GM19035 (cell line): ENCODE data around the gene CD300E.

Source experiments
- ATAC-seq: cut with Tn5 transposase; IDR thresholded peaks from one replicate; pipeline ENCODE4 v1.9.1; 2021; ENCODE audit not compliant: unreplicated experiment

CD300E gene, protein sequence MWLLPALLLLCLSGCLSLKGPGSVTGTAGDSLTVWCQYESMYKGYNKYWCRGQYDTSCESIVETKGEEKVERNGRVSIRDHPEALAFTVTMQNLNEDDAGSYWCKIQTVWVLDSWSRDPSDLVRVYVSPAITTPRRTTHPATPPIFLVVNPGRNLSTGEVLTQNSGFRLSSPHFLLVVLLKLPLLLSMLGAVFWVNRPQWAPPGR

DNA sequence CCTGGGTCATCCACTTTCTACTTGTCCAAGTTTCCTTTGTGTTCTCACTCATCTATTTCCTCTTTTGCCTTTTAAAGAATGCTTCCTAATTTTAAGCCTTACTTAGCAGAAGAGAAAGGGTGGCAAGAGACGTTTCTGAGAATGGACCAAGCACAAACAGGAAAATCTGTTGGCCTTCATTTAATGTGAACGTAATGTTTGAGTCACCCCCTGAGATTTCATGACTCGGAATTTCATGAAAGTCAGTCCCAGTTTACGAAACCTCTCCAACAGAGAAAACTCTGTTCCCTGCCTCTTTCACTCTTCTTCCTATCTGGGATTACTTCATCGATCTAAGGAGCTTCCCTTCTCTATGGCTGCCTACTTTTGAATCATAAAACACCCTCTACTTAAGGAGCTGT lies at the start of gene CD300E:
TSS of gene CD300E (minus strand) at position 46 of the 401 bp plus-strand sequence. CDS start 117 bp downstream, outside the sequence.
- ATAC-seq: no peak

DNA sequence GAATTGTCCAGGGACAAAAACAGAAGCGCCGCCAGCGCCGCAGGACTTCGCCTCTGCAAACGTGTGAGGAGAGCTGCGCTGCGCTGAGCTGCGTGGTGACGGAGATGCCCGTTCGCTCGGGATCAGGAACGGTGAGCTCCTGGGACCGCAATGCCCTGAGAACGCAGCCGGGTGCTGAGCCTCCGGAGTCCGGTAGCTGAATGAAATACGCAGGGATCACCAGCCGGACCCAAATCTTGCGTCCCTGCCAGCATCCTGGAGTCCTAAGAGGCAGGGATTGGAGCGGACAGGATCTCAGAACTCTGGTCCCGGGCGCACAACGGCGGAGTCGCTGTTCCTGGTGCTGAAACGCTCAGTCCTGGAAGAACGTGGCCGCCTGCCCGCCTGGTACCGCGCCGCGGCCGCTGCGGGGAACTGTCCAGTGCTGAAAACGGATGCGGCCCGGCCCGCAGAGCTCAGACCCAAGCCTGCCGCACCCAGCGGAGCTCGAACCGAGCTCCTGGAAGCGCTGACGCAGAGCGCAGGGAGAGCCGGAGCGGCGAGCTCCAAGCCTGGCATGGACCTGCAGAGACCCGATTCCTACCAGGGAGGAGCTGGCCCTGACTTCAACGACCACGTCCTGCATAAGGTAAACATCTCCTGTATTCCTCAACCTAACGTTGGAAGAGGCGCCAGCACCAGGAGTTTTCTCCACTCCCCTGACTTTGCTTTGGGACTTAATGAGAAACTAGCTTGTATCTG lies 47.7 kb upstream of the CD300E start:
- ATAC-seq: no peak

DNA sequence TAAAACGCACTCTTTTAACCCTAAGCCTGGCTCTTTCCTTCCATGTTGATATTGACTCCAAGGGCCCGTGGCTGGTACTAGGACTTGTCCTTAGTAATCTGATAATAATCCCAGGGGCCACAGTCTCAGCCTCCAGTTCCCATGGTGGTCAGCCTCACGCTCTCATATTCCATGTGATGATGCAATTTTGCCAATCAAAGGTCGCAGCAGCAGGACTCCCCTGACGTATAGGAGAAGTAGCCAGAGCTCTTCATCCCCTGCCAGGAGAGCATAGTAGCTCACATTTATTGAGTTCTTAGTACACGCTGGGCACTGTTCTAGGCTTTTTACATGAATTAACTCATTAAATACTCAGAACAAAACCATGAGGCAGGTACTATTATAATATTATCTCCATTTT lies 46.8 kb upstream of the CD300E start:
- ATAC-seq: no peak

DNA sequence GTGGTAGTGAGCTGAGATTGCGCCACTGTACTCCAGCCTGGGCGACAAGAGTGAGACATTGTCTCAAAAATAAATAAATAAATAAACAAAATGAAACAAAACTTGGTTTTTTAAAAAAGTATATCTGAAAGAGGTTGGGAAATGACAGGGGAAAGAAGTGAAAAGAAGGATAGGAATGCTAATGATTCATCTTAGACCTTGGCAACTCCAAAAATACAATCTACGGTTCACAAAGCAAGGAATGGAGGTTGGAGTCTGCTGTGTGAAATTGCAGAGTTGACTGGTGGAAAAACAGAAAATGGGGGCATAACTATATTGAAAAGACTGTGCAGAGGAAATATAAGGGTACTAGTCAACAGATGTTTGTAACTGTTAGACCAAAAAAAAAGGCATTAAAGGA lies 40.0 kb upstream of the CD300E start:
- no peak for ATAC-seq

DNA sequence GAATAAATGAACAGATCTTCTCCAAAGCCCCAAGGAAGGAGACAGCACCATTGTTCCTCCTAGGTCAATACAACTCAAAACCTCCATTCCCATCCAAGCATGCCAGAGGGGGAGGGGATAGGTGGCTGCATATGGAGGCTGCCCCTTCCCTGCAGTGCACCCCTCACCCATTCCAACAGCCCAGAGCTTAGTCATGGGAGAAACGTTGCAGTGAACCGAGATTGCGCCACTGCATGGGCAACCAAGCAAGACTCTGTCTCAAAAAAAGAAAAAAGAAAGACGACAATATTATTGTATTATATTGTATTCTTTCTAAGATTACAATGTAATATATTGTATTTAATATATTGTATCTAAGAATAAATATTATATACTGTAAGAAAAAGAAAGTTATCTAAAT lies 36.4 kb upstream of the CD300E start:
- no peak for ATAC-seq

DNA sequence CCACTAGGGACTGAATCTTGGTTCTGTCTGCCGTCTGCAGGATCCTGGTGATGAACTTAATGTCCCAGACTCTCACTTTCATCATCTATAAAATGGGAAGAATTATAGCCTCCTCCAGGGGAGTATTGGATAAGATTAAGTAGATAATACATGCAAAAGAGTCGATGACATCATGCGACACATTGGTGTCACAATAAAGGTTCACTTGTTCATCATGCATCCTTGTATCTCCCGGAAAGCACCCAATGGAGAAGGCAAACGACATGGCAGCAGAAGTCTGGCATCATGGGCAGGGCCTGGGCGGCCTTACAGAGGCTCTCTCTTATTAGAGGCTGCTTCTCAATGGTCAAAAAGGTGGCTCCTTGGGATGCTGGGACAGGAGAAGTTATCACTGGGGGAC lies 35.1 kb upstream of the CD300E start:
- ATAC-seq: no peak

DNA sequence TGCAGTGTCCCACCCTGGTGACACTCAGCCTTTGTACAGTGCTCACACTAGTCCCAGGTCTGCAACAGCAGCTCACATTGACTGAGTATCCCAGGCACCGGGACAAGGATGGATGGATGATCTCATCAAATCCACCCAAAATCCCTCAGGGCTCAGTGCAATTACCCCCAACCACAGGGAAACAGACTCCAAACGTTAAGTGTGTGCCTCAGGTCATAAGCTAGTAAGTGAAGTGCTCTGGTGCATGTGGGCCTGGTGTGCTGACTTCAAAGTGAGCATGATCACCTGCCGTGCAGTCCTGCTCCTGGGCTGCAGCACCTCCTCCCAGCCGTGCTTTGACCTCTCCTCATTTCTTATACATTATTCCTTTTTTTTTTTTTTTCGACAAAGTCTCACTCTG lies 31.2 kb upstream of the CD300E start:
- ATAC-seq: no peak

DNA sequence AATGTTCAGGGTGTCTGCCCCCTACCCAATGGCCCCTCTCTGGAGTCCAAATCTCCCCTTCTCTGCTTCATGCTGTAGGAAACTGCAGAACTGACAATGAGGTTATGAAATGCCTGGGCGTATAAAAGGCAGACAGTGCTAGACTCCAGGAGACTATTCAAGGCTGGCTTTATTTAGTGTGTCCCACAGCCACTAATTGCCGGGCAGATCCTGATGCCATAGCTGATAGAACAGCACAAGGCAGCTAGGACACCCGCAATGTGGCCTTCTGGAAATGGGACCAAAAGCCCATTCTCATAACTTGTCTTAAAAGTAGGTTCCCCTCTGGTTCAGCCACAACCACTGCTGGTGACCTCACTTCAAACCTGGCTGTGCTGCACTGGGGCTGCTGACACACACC lies 28.5 kb upstream of the CD300E start:
- no peak for ATAC-seq

DNA sequence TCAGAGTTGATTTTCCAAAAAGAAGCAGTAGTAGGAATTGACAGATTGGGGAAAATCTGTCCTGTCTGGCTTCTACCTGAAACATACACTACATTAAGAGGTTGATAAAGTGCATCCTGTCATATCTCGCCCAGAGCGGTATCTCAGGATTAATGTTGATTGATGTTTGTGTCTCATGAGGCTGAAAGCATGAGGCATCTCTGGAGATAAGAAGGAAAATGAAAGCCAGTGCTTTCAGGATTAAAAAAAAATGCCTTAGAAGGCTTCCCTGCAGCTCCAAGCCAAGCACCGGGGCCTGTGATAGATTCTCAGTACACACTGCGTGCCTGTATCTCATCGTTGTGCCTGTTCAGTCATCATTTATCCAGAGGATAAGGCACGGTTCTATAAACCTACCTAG lies 26.4 kb upstream of the CD300E start:
- ATAC-seq: no peak

DNA sequence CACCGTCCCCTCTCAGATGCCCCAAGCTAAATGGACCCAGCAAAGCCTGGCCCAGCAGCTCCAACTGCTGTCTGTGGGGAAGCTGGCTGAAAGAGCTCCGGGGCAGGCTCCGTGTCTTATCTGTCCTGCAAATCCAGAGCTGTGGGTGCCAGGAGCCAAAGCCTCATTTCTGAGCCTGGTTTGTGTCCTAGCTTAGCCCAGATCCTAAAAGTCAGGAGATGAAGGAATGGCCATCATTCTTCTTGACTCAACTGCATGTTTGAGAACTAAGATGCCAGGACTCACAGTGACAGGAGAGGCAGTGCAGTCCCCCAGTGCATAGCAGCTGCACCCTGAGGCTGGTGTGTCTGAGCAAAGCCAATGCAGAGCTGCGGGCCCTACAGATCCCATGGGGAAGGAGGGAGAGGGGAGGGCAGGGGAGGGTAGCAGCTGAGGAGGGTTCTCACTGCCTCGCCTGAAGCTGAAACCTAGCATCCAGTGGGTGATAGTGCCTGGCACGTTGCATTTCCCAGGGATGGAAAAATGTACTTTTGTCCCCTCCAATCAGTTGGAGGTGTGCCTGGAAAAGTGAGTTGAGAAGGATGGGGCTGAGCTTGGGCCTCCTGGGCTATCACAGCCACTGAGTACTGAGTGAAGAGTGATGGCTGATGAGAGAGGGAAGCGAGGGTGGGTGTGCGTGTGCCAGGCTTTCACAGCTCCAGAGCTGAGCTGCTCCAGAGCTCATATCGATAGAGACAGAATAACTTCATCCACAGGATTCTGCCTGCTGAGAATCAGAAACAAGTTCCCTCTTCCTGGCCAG lies 24.5 kb upstream of the CD300E start:
- ATAC-seq: no peak

DNA sequence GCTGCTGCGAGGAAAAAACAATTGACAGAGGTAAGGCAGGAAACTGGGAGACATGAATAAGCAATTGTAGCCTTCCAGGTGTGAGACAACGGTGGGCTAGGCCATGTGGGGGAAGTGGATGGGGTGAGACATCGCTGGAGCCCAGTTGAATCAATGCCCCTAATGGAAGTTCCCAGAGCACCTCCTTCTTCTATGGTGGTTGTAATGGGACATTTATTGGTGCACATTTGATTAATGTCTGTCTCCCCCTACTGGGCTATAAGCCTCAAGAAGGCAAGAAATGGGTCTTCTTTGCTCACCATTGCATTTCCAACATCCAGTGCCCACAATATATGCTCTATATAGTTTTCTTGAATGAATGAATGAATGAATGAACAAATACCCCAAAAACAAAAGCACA lies 22.7 kb upstream of the CD300E start:
- no peak for ATAC-seq

DNA sequence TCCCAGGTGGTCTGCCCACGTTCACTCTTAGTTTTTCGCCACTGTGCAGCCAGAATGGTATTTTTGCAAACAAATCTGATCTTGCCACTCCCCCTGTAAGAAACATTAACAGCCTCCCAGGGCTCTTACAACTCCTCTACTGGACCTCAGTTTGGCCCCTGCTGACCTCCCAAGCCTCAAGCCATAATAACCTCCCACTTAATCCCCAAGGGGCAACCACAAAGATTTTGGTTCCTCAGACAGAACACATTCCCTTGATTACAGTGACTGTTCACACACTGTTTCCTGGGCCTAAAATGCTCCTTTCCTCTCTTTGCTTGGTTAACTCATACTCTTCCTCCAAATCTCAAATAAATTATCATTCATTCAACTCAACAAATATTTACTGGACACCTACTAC lies 21.5 kb upstream of the CD300E start:
- ATAC-seq: no peak

DNA sequence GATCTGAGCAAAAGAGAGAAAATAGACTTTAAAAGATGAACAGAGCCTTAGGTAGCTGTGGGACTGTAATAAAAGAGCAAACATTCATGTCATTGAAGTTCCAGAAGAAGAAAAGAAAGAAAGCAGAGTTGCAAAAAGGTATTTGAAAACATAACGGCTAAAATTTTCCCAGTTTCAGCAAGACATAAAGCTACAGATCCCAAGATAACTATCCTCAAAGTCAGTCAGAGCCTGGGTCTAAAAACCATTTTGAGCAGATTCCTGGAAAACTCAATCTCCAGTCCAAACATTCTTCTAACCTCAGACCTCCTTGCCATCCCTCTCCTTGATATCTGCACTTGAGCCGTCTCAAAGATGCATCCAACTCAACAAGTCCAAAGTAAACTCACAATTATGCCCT lies 20.9 kb upstream of the CD300E start:
- ATAC-seq: no peak

DNA sequence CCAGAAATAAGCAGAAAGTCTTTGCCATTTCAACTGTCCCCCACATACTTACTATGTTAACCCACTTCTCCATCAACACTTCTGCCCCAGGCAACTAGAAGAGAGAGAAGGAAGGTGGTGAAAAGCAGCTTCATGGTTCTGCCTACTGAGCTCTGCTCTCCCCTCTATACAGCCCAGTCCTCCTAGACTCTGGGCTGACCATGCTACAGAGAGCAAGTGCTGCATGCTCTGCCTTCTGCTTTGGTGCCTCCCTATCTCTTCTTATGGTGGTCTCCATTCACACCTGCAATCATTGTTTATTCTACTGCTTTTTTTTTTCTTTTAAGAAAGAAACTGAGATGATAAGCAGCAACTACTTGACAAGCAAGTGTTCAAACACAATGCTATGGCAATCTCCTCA lies 20.3 kb upstream of the CD300E start:
- no peak for ATAC-seq

DNA sequence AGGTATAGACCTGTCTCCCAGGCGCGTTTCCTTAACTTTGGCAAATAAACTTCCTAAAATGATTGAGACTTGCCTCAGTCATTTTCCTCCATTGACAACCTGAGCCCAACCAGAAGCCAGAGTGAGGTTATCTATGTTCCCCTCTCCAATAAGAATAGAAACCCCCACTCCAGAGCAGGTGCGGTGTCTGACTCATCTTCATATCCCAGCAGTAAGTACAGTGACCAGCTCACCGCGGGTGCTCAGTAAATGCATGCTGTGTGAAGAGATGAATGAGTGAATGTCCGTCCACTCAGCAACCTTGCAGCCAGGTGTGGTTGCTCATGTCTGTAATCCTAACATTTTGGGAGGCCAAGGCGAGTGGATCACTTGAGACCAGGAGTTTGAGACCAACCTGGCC lies 19.5 kb upstream of the CD300E start:
- ATAC-seq: no peak

DNA sequence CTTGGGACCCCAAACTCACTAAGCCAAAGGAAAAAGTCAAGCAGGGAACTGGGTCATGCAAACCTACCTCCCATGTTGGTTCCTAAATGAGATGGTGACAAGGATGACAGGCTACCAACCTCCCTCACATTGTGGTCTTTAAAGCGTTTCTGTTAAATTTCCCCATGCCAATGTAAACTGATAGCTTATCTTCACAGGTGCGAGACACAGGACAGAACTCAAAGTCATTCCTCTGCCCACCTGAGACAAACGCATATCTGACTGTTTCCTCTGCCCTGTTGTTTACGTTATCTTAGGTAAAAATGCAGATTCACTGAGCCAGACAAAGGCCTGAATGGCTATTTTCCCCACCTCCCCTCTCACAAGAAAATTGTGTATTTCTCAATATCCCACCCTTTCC lies 19.0 kb upstream of the CD300E start:
- ATAC-seq: no peak

DNA sequence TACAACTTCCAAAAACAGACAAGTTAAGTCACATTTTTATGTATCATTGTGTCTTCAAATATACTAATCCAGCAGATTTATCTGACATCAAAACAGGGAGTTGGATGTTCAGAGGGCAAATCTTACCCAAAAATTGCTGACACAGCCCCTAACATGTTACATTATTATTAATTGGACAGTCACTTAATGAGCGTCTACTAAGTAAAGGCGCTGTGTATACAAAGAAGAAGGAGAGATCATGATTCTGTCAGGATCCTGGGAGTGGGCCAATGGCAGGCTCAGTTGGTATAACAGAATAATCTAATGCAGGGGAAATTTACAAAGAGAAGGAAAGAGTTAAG lies 18.4 kb upstream of the CD300E start:
- no peak for ATAC-seq

DNA sequence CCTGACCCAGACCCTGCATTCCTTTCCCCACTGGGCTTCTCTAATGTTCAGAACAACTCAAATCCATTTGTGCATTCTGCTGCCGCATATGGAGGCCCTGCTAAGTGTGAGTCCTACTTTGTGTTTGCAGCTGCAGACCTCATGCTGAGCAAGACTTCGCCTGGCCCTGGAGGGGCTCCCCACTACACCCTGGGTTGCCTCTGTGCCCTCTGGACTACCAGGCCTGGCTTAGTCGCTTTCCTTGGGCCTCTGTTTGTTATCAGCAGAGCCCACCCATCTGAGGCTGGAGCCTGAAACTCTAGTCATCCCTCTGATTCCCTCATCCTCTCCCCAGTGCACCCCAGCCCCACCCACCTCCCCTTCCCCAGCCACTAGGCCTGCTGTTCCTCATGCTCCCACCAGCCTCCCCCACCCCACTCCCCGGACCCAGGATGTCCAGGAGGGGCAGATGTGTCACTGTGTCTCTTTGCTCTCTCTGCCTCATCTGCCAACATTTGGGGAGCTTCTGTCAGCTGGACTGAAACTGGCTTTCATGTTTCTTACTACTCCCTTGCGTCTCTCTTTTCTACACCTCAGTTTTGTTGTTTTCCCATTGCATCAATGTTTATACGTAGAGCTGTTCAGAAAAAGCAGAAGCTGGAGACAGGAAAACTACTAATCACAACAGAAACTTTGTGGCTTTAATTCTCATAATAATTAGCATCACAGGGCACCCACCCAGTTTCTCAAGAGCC lies 17.9 kb upstream of the CD300E start:
- no peak for ATAC-seq

DNA sequence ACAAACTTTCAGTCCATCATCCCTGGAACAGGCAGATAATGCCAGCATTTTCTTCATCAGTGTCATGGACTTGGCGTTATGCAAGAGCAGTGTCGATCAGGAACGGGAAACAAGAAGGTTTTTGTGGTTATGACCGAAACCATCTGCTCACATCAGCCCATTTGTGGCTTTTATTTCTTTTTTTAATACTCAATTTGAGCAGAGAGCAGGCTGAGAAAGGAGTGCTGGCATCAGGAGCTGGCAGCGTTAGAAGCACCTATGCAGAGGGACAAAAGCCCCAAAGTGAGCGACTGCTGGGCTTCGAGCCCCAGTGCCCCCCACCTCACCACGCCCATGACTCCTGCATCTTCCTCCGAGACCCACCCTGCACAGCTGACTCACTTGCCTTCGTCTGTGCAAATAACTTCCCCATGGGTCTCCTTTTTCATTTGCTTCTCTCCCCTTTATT lies 16.2 kb upstream of the CD300E start:
- no peak for ATAC-seq

DNA sequence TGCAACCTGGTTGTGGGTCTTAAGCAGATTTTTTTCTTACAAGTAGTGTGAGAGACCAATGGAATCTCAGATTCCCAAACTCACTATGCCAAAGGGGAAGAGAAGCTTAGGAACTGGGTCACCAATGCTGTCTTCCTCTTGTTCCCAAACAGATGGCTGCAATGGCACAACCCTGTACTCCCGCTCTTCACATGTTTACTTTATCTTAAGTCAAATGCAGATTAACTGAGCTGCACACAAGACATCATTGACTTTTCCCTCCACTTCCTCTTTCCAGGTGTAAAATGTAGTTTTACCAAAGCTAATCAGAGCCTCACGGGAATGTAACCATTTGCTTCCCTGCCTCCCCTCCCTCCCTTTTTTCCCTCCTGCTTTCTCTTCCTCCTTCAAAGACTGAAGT lies 14.4 kb upstream of the CD300E start:
- ATAC-seq: no peak

DNA sequence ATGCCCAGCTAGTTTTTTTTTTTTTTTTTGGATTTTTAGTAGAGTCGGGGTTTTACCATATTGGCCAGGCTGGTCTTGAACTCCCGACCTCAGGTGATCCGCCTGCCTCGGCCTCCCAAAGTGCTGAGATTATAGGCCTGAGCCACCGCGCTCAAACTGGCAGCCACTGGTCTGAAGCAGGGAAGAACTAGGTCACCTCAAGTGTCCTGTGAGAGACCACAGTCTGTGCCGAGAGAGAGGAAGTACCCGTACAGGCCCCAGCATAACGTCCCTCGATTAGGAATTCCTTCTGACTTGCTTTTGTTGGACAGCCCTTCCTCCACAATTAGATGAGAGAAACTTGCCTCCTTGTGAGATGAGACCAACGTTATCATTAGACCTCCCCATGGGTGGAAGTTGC lies 13.7 kb upstream of the CD300E start:
- no peak for ATAC-seq
